OCI-LY3 (cell line): ENCODE results near the gene METTL18.

Experiments used
- CTCF ChIP-seq: fragments of 200-600, 300-600 bp; sonication (generic); IDR thresholded peaks from 2 replicates; pipeline ENCODE4 v1.5.1; 2014; ENCODE audit warnings: antibody characterized with exemption, low read length, low read depth
- EZH2phosphoT487 ChIP-seq: fragments of 200-600 bp; shearing (Covaris generic); IDR thresholded peaks from 2 replicates; pipeline ENCODE4 v1.6.1; 2018; ENCODE audit warnings: antibody characterized with exemption, mixed run types, low read depth

- TF ChIP-seq CTCF (no peak), EZH2phosphoT487 (no peak)
Measured at GRCh38 chr1:169812131-169812530, 17.4 kb upstream of the METTL18 start.
